Measurements from ENCODE around the gene SLC7A5.

DNA sequence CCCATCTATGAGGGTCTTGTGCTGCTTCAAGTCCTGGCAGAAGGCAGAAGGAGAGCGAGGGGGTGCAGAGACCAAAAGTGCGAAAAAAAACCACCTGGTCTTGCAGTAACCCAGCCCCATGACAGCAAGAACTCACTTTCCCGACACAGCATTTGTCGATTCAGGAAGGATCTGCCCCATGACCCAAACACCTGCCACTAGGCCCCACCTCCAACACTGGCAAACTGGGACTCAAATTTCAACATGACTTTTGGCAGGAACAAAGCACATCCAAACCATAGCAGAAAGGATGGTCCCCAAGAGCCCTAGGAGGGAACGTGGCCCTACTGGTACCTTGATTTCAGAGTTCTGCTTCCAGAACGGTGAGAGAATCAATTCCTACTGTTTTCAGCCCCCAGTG is 68.8 kb downstream of the SLC7A5 start:
- no peak for TF ChIP-seq EZH2 (IDR thresholded peaks at IDR 0.05; ENCODE audit: insufficient read depth, poor library complexity, severe bottlenecking)
- no peak for TF ChIP-seq EZH2phosphoT487 (IDR thresholded peaks at IDR 0.05; ENCODE audit: insufficient read depth, low read depth)
